HG03097 (cell line): ENCODE results near the gene AATK.

Experiments used
- ATAC-seq: cut with Tn5 transposase; IDR thresholded peaks from one replicate; pipeline ENCODE4 v1.9.1; 2021; ENCODE audit not compliant: unreplicated experiment, low FRiP score

AATK gene

GRCh38 chr17:81166033-81166492, at the start of gene AATK:
TSS of gene AATK (minus strand) at chr17:81166221. CDS start at chr17:81165992, 229 bp downstream.
- no peak for ATAC-seq

DNA sequence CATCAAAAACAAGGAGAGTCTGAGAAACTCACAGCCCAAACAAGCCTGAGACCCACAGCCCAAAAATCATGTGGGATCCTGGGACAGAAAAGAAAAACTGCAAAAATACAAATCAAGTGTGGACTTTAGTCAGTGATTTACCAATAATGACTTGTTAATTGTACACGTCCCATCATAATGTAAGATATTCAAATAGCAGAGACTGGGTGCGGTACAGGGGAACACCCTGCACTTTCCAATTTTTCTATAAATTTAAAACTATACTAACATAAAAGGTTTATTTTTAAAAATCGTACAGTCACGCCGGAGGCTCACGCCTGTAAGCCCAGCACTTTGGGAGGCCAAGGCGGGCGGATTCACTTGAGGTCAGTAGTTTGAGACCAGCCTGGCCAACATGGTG, 48.0 kb upstream of the AATK start:
- ATAC-seq = no peak

DNA sequence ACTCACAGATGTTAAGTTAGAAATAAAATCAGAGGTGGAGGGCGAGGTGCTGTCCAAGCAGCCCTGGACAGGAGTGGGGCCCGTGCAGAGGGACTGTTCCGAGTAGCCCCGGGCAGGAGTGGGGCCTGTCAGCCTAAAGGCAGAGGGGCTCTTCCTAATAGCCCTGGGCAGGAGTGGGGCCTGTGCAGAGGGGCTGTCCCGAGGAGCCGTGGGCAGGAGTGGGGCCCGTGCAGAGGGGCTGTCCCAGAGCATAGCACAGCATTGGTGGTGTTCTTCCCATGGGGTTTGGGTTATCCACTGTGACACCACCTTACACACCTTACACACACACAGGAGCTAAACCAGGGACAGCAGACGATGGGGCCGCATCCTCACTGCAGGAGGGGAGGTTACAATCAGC, 46.3 kb upstream of the AATK start:
- no peak for ATAC-seq

- ATAC-seq = no peak
Measured at GRCh38 chr17:81210868-81211267, 44.8 kb upstream of the AATK start.

DNA sequence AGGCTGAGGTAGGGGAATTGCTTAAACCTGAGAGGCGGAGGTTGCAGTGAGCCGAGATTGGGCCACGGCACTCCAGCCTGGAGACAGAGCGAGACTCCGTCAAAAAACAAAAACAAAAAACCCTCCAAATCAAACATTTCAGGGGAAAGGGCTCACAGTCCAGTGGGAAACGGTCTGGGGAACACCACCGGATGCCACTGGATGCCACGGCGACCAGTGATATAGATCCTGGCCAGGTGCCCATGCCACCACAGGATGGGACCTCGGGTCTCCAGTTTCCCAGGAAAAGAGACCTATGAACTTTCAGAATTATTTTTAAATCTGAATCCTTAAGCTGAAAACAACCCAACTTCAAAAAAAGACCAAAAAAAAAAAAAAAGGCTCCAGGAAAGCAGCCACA, 44.4 kb upstream of the AATK start:
- ATAC-seq = no peak

GRCh38 chr17:81209141-81209540, 43.1 kb upstream of the AATK start:
- ATAC-seq = no peak

DNA sequence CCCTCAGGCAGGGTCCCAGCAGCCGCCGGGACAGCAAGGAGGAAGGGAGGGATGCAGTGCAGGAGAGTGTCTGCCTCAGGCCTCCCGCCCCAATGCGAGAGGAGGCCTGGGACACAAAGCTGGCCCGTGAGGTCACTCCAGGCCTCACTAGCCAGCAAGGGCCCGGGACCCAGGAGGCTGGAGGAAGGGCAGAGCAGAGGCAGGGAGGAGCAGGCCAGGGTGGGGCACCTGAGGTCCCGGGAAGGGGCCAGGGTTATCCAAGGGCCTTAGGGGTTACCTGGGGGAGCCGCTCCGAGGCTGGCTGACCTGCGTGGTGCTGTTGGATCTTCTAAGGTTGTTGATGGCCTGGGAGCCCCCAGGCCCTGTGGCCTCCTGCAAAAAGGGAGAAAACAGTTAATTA, 42.6 kb upstream of the AATK start:
- ATAC-seq = no peak

GRCh38 chr17:81207610-81208581, 41.9 kb upstream of the AATK start:
- ATAC-seq = no peak

- ATAC-seq = no peak
Measured at GRCh38 chr17:81206657-81207056, 40.6 kb upstream of the AATK start.

- no peak for ATAC-seq
Measured at GRCh38 chr17:81206166-81206565, 40.1 kb upstream of the AATK start.

DNA sequence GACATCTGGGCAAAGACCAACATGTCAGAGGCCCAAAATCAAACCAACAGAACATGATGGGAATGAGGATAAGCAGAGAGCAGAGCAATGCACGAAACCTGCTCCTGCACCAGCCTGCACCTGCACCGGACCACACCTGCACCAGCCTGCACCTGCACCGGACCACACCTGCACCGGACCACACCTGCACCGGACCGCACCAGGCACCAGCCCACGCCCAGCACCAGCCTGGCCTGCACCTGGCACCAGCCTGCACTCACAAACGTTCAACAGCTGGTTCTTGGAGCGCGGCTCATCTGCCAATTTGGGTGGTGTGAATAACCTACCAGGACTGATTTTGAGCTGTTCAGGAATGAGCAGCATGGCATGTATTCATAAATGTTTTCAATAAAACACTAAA, 38.6 kb upstream of the AATK start:
- no peak for ATAC-seq

GRCh38 chr17:81203136-81203535, 37.1 kb upstream of the AATK start:
- no peak for ATAC-seq

- no peak for ATAC-seq
Measured at GRCh38 chr17:81202318-81202717, 36.3 kb upstream of the AATK start.

- ATAC-seq = no peak
Measured at GRCh38 chr17:81200695-81201580, 34.9 kb upstream of the AATK start.

DNA sequence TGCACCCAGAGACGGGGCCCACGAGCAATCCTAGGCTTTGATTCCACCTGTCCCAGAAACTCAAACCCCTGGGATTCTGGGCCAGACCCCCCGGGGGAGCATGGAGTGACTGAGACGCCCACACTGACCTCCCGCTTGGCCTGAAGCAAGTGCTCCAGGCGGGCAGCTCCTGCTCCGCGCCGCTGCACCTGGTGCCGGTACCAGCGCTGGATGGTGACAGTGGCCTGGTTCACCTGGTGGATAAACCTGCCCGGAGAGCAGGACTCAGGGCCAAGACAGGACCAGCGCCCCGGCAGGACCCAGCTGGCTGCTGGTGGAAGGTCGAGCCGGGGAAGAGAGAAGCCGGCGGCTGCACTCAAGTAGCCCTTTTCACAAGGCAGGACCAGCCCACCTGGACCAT, 34.2 kb upstream of the AATK start:
- ATAC-seq = no peak

GRCh38 chr17:81199482-81199830, 33.4 kb upstream of the AATK start:
- ATAC-seq = no peak

DNA sequence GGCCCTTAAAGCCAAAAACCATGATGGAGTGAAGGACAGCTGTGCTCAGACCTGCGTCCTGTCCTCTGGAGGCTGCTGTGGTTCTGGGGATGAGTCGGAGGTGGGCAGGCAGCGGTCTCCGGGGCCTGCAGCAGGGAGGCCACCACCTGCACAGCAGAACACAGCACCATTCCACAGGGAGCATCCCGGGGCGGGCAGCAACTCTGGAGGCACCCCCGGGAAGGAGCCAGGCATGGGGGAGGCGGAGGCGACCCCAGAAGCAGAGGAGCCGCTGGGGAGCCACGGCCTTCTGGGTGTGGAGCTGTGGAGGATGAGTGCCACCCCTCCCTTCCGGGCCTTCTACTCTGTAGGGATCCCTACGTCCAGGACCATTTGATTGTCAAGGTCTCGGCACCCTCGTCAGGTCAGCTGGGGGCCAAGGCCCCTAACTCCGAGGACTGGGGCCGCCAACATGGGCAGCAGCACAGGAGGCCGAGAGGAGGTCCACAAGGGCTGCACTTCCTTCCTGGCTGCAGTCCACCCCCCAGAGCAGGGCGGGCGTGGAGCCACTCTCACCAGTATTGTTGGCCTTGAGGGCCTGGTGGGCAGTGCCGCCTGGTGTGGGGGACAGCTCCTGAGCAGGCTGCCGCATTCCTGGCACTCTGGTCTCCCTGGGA, 32.9 kb upstream of the AATK start:
- no peak for ATAC-seq

DNA sequence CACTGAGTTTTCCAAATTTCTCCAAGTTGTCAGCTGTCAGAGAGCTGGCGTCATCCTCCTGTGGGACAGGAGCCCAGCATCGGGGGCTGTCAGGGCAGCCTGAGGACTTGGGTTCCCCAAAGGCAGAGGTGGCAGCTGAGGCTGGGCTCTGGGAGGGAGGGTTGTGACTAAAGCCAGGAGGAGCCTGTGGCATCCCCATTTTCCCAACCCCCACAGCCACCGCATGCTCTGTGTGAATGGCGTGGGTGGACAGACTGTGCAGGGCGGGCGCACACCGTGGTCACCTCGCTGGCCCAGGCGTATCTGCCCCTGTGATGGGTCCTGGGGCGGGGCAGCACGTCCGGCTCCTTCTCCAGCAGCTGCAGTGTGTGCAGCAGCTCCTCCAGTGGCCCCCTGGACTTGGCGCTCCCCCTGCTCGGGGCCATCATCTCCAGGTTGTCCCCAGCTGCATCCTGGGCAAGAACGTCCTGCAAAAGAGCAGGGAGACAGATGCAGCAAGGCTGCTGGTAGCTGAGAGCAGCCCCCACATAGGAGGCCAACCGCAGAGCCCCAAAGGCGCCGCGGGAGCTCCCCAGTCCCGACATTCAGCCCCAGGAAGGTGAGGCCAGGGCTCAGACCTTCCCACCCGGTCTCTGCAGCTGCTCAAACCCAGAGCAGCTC, 31.9 kb upstream of the AATK start:
- no peak for ATAC-seq

- no peak for ATAC-seq
Measured at GRCh38 chr17:81197409-81197795, 31.4 kb upstream of the AATK start.
